Liver (tissue), 3 donors: ENCODE measurements around the gene TOR1A.

ENCODE experiments used
- FOXA1 ChIP-seq: IDR thresholded peaks from 2 replicates; pipeline ENCODE4 v1.6.1; 2016; ENCODE audit warnings: antibody characterized with exemption
- GABPA ChIP-seq, 2 donors: IDR thresholded peaks in 1 of 2; conservative IDR thresholded peaks in 1 of 2; 2 replicates each; pipeline ENCODE4 v1.6.1; 2016; ENCODE audit warnings: antibody characterized with exemption in 2 of 2, mild to moderate bottlenecking in 1 of 2, moderate library complexity in 1 of 2
- NR2F2 ChIP-seq: IDR thresholded peaks from 2 replicates; pipeline ENCODE4 v1.6.1; 2016; ENCODE audit warnings: antibody characterized with exemption
- TAF1 ChIP-seq: conservative IDR thresholded peaks from 2 replicates; pipeline ENCODE4 v1.6.1; 2016; ENCODE audit warnings: antibody characterized with exemption, mild to moderate bottlenecking
- TF ChIP-seq, protein P1 (sequence below): fragments of 150-350 bp; IDR thresholded peaks from 2 replicates; pipeline ENCODE4 v1.5.1; 2017; ENCODE audit warnings: improper control_type of control experiment, low read depth, low read length; ENCODE audit not compliant: missing input control
- TF ChIP-seq, protein P2 (sequence below): IDR thresholded peaks from 2 replicates; pipeline ENCODE4 v1.6.1; 2016; ENCODE audit warnings: antibody characterized with exemption
- TF ChIP-seq, protein P3 (sequence below): IDR thresholded peaks from 2 replicates; pipeline ENCODE4 v1.6.1; 2016; ENCODE audit warnings: antibody characterized with exemption, mild to moderate bottlenecking
- donor health status: healthy.
- donor health status: healthy.

DNA sequence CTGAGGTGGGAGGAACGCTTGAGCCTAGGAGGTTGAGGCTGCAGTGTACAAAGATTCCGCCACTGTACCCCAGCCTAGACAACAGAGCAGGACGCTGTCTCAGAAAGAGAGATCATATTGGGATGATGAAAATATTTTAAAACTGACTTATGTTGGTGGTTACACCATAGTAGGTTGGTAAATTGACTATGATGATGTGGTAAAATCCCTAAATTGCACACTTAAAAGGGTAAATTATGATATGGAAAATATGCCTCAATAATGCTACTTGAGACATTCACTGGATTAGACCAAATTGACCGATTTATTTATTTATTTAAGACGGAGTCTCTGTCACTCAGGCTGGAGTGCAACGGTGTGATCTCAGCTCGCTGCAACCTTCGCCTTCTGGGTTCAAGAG lies 42.8 kb downstream of the TOR1A start:
- TF ChIP-seq, protein P1, sequence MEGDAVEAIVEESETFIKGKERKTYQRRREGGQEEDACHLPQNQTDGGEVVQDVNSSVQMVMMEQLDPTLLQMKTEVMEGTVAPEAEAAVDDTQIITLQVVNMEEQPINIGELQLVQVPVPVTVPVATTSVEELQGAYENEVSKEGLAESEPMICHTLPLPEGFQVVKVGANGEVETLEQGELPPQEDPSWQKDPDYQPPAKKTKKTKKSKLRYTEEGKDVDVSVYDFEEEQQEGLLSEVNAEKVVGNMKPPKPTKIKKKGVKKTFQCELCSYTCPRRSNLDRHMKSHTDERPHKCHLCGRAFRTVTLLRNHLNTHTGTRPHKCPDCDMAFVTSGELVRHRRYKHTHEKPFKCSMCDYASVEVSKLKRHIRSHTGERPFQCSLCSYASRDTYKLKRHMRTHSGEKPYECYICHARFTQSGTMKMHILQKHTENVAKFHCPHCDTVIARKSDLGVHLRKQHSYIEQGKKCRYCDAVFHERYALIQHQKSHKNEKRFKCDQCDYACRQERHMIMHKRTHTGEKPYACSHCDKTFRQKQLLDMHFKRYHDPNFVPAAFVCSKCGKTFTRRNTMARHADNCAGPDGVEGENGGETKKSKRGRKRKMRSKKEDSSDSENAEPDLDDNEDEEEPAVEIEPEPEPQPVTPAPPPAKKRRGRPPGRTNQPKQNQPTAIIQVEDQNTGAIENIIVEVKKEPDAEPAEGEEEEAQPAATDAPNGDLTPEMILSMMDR = no peak
- TF ChIP-seq NR2F2 (no peak), FOXA1 (no peak), TAF1 (no peak), GABPA (IDR thresholded peaks at IDR 0.05 in 1 of 2, conservative IDR thresholded peaks at IDR 0.05 in 1 of 2) (no peak)
- TF ChIP-seq, protein P2, sequence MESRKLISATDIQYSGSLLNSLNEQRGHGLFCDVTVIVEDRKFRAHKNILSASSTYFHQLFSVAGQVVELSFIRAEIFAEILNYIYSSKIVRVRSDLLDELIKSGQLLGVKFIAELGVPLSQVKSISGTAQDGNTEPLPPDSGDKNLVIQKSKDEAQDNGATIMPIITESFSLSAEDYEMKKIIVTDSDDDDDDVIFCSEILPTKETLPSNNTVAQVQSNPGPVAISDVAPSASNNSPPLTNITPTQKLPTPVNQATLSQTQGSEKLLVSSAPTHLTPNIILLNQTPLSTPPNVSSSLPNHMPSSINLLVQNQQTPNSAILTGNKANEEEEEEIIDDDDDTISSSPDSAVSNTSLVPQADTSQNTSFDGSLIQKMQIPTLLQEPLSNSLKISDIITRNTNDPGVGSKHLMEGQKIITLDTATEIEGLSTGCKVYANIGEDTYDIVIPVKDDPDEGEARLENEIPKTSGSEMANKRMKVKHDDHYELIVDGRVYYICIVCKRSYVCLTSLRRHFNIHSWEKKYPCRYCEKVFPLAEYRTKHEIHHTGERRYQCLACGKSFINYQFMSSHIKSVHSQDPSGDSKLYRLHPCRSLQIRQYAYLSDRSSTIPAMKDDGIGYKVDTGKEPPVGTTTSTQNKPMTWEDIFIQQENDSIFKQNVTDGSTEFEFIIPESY = no peak
- TF ChIP-seq, protein P3, sequence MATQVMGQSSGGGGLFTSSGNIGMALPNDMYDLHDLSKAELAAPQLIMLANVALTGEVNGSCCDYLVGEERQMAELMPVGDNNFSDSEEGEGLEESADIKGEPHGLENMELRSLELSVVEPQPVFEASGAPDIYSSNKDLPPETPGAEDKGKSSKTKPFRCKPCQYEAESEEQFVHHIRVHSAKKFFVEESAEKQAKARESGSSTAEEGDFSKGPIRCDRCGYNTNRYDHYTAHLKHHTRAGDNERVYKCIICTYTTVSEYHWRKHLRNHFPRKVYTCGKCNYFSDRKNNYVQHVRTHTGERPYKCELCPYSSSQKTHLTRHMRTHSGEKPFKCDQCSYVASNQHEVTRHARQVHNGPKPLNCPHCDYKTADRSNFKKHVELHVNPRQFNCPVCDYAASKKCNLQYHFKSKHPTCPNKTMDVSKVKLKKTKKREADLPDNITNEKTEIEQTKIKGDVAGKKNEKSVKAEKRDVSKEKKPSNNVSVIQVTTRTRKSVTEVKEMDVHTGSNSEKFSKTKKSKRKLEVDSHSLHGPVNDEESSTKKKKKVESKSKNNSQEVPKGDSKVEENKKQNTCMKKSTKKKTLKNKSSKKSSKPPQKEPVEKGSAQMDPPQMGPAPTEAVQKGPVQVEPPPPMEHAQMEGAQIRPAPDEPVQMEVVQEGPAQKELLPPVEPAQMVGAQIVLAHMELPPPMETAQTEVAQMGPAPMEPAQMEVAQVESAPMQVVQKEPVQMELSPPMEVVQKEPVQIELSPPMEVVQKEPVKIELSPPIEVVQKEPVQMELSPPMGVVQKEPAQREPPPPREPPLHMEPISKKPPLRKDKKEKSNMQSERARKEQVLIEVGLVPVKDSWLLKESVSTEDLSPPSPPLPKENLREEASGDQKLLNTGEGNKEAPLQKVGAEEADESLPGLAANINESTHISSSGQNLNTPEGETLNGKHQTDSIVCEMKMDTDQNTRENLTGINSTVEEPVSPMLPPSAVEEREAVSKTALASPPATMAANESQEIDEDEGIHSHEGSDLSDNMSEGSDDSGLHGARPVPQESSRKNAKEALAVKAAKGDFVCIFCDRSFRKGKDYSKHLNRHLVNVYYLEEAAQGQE = no peak
